ENCODE measurements around the gene CCDC47.
A peak's percentile ranks its signal among the peaks of the same experiment; 100 is the strongest.
"Not testable (repeated sequence)": the region's sequence is repeated elsewhere in the genome, so short reads cannot be mapped to it uniquely, and the experiment has no call there.

Gene CCDC47

DNA sequence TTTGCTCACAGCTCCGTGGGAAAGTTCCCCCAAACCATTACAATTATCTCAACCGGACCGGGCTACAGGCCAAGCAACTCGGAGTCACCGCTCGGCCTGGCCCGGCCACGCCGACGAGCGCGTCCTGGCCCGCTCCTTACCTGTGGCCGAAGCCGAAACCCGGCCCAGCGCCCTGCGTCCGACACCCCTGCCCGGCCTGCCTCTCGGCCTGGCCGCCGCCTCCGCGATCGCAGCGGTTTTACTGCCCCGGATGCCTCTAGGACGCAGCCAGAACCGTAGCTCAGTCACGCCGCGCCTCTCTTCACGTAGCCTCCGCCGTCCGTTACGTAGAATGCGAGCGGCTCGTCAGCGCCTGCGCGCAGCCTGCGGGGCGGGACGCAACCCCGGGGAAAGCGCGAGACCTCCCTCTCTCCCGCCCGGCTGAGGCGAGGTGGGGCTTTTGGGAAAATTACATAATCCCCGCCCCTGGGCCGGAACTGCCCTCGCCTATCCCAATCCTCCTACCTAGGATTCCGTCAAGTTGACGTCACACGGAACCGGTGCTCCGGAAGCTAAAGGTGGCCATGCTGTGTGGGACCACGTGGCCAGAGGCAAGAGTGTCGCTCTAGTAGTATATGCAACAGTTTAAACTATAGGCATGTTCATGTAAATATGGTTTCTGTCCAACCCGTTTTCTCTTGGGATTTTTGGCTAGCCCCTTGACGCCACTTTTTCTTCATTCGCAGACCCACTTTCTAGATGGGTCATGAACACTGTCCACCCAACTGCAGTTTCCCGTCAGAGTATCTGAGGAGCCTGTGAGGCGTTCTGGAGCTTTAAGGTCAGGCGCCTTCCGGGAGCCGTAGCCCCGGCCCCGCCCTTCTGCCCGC is at the start of gene CCDC47:
Gene CCDC47 (minus strand): TSS at position 326 of the 869 bp plus-strand sequence. CDS start 7,422 bp downstream, outside the sequence.
- DNase-seq (ENCODE audit: insufficient read length, low spot score) = peak; percentile 83
- peak; percentile 97 for FAIRE-seq

GRCh38 chr17:63822537-63822936 is 49.1 kb upstream of the CCDC47 start:
- FAIRE-seq (no peak), DNase-seq (ENCODE audit: insufficient read length, low spot score) (no peak)

- FAIRE-seq (no peak), DNase-seq (ENCODE audit: insufficient read length, low spot score) (no peak)
These were observed 48.4 kb upstream of the CCDC47 start for GRCh38 chr17:63821804-63822203.

DNA sequence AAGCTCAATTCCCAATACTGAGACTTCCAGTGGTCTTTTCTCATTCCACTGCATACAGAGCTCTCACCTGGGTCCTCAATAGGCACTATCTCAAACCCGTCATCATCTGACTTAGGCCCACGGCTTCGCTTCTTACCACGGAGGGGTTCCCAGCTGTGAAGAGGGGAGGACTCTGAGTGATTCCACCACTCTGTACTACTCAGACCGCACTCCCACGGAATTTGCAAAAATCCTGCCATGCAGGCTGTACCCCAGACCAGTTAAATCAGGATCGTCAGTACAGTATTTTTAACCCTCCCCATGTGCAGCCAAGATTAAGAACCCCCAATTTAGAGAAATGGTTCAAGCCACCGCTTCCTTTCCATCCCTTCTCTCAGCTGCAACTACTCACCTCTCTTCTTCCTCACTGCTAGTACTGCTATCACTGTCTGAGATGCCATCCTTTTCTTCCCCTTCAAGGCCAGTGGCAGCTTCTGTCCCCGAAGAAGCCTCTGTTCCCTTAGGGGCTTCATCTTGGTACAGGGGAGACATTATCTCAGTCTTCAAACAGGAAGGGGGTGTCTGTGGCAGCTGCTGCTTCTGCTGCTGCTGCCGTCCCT is 47.7 kb upstream of the CCDC47 start:
- FAIRE-seq (no peak), DNase-seq (ENCODE audit: insufficient read length, low spot score) (no peak)

GRCh38 chr17:63819585-63820537 is 46.5 kb upstream of the CCDC47 start:
- FAIRE-seq = no peak
- no peak for DNase-seq (ENCODE audit: insufficient read length, low spot score)

DNA sequence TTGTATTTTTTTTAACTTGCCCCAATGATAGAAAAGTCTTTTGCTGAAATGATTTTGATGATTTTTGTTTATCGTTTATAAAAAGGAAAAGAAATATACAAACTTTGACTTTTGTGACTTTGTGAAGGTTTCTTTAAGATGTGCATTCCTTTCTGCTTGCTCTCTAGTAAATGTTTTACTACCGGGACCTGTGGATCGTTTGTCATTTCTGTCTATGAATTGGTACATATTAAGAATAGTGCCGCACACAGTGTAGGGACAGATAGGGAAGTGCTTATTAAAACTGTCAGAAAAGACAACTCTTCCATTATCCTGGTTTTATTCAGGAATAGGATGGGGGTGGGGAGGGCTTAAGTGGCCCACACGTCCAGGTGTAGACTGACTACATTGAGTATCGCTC is 45.7 kb upstream of the CCDC47 start:
- DNase-seq (ENCODE audit: insufficient read length, low spot score) (no peak), FAIRE-seq (no peak)

- no peak for DNase-seq (ENCODE audit: insufficient read length, low spot score)
- FAIRE-seq = no peak
These were observed 44.5 kb upstream of the CCDC47 start for GRCh38 chr17:63817736-63818385.

- FAIRE-seq (no peak), DNase-seq (ENCODE audit: insufficient read length, low spot score) (no peak)
These were observed 43.3 kb upstream of the CCDC47 start for GRCh38 chr17:63816669-63817068.

DNA sequence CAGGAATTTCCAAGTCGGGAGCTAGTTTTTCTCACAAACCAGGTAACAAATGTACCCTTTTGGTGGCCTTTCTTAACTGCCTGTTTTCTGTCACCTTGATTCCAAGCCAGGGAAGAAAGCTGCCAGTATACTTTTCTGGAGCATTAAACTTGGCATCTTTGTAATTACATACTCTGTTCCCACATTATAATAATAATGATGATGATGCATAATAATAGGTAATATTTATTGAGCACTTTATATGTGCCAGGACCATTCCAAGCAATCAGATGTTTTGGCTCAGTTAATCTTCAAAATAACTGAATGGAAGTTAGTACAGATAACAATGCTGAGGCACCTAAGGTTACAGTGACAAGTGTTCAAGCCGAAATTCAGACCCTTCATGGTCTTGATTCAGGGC is 42.7 kb upstream of the CCDC47 start:
- FAIRE-seq = no peak
- DNase-seq (ENCODE audit: insufficient read length, low spot score) = no peak

DNA sequence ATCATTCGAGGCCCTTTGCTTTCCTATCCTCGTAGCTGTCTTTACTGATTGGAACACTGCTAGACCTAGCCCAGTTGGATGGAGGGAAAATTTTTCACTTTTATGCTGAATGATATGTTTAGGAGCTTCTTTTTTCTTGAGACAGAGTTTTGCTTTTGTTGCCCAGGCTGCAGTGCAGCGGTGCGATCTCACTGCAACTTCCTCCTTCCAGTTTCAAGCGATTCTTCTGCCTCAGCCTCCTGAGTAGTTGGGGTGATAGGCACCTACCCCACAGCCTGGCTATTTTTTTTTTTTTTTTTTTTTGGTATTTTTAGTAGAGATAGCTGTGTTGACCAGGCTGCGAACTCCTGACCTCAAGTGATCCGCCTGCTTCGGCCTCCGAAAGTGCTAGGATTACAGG is 36.6 kb upstream of the CCDC47 start:
- FAIRE-seq (no peak), DNase-seq (ENCODE audit: insufficient read length, low spot score) (no peak)

GRCh38 chr17:63805591-63805990 is 32.2 kb upstream of the CCDC47 start:
- DNase-seq (ENCODE audit: insufficient read length, low spot score) = no peak
- FAIRE-seq = no peak

GRCh38 chr17:63804328-63804727 is 30.9 kb upstream of the CCDC47 start:
- DNase-seq (ENCODE audit: insufficient read length, low spot score) = no peak
- FAIRE-seq = no peak

DNA sequence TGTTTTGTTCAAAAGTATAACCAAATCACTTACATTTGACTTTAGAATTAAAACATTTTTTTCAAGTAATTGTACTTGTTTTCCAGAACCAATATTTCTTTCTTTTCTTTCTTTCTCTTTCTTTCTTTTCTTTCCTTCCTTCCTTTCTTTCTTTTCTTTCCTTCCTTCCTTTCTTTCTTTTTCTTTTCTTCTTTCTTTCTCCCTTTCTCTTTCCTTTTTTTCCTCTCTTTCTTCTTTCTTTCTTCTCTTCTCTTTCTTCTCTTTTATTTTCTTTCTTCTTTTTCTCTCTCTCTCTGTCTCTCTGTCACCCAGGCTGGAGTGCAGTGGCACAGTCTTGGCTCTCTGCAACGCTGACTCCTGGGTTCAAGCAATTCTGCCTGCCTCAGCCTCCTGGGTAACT is 27.4 kb upstream of the CCDC47 start:
- DNase-seq (ENCODE audit: insufficient read length, low spot score) (no peak), FAIRE-seq (no peak)

- DNase-seq (ENCODE audit: insufficient read length, low spot score) = no peak
- FAIRE-seq = no peak
These were observed 25.2 kb upstream of the CCDC47 start for GRCh38 chr17:63798572-63799106.

- not testable (repeated sequence) for DNase-seq (ENCODE audit: insufficient read length, low spot score); FAIRE-seq
These were observed 23.0 kb upstream of the CCDC47 start for GRCh38 chr17:63796375-63796774.

DNA sequence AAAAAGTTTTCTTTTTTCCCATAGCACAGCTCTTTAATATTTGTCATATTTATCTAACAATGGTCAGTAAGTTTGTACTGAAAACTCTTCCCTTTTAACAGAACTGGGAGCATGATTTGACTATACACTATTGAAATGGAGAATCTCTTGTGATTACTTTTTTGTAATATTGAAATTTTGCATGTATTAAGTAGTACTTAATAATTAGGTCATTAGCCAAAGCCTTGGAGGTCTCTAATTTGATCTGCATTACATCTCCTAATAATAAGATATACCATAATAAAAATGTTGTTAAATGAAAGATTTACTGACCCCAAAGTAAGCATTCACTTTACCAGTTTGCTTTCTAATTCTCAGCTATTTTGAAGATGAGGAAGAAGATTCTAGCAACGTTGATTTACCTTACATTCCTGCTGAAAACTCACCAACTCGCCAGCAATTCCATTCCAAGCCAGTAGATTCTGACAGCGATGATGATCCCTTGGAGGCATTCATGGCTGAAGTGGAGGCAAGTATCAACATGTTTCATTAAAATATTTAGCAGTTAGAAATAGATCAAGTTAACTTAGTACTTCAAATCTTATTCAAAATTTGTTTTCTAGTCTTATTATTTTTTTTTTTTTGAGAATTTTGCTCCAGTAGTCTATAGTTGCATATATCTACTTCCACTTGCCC is 18.8 kb upstream of the CCDC47 start:
- no peak for DNase-seq (ENCODE audit: insufficient read length, low spot score)
- no peak for FAIRE-seq

DNA sequence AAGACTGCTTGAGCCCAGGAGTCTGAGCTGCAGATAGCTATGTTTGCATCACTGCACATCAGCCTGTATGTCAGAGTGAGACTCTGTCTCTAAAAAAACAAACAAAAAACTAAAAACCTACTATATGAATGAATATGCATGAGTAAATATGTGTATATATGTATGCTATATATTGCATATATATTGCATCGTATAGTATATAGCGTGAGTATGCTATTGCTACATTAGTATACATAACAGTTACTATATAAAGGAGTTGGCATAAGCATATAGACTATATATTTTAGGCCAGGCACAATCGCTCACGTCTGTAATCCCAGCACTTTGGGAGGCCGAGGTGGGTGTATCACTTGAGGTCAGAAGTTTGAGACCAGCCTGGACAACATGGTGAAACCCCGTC is 16.7 kb upstream of the CCDC47 start:
- FAIRE-seq (no peak), DNase-seq (ENCODE audit: insufficient read length, low spot score) (no peak)

GRCh38 chr17:63786971-63787711 is 13.7 kb upstream of the CCDC47 start:
- DNase-seq (ENCODE audit: insufficient read length, low spot score) (no peak), FAIRE-seq (no peak)

- DNase-seq (ENCODE audit: insufficient read length, low spot score) = no peak
- no peak for FAIRE-seq
These were observed 12.7 kb upstream of the CCDC47 start for GRCh38 chr17:63786117-63786516.
